ENCODE results near the gene C2CD3.
A peak's percentile ranks its signal among the peaks of the same experiment; 100 is the strongest.
"Not testable (repeated sequence)": the region's sequence is repeated elsewhere in the genome, so short reads cannot be mapped to it uniquely, and the experiment has no call there.

The C2CD3 gene

DNA sequence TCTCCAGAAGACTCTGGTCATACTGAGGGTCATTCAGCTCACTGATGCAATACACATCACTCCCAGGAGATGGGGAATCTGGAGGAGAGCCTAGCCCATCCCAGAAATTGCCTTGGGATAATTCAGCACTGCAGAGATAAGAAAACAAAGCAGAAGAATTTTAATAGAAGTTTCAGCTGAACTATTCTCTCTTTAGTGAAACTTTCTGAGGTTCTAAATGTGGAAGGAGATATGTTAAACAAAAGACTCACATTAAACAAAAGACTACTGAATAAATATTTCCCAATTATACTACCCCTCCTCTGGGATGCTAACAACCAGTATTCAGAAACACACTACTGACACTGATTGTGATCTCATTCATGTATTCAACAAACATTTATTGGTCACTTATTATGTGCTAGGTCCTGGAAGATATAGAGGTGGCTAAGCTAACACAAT lies 47.8 kb downstream of the C2CD3 start:
- Mint-ChIP-seq H3K4me3 (no peak overlapping the region), H3K27me3 (no peaks in the 10 kb centered on the region)

DNA sequence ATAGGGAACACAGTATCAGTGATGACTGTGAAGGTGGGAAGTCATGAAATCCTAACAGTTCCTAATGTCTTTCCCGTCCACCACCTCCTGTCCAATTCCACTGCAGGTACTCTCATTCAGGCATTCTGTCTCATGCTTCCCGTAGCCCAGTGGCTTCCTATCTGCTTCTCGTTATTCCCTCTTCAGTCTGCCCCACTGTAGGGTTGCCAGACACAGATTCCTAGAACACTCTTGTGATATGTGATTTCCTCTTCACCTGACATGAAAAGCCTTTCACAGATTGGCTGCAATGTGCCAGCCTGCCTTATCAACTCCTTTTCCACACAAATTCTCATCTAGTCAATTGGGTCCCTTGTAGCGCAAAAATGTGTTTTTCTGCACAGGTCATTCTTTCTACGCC lies 49.0 kb downstream of the C2CD3 start:
- H3K9me3 Mint-ChIP-seq = no peaks in the 10 kb centered on the region

More for the DNA sequence above, 47.8 kb downstream of the C2CD3 start:
- ATAC-seq (replicated peaks; ENCODE audit: extremely low read depth, poor library complexity, severe bottlenecking) (no peak), DNase-seq (ENCODE audit: low spot score in 2 of 2) (no peak)
- H3K36me3 Mint-ChIP-seq (ENCODE audit: insufficient read depth) = peaks cover 8% of the 10 kb centered on the region
- no peaks in the 10 kb centered on the region for H3K4me1 Mint-ChIP-seq
- no peak overlapping the region for H3K27ac Mint-ChIP-seq (ENCODE audit: low read depth)
- H3K9me3 Mint-ChIP-seq = no peaks in the 10 kb centered on the region

DNA sequence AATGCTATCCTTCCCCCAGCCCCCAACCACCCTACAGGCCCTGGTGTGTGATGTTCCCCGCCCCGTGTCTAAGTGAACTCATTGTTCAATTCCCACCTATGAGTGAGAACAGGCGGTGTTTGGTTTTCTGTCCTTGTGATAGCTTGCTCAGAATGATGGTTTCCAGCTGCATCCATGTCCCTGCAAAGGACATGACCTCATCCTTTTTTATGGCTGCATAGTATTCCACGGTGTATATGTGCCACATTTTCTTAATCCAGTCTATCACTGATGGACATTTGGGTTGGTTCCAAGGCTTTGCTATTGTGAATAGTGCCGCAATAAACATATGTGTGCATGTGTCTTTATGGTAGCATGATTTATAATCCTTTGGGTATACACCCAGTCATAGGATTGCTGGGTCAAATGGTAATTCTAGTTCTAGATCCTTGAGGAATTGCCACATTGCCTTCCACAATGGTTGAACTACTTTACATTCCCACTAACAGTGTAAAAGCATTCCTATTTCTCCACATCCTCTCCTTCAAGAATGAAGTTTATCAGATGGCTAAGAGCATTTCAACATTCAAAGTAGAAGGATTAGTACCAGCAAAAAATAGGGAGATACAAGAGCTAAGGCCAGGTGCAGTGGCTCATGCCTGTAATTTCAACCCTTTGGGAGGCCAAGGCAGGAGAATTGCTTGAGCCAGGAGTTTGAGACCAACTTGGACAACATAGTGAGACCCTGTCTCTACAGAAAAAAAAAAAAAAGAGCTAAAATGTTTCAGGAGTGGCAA lies 50.4 kb downstream of the C2CD3 start:
- not testable (repeated sequence) for ATAC-seq (replicated peaks; ENCODE audit: extremely low read depth, poor library complexity, severe bottlenecking); H3K4me3 Mint-ChIP-seq; H3K9me3 Mint-ChIP-seq; H3K4me1 Mint-ChIP-seq; H3K27ac Mint-ChIP-seq (ENCODE audit: low read depth); DNase-seq (ENCODE audit: low spot score in 2 of 2); H3K27me3 Mint-ChIP-seq
- H3K36me3 Mint-ChIP-seq (ENCODE audit: insufficient read depth) = peaks cover 23% of the 10 kb centered on the region

More for the DNA sequence above, 49.0 kb downstream of the C2CD3 start:
- H3K36me3 Mint-ChIP-seq (ENCODE audit: insufficient read depth) = peaks cover 17% of the 10 kb centered on the region
- H3K4me1 Mint-ChIP-seq = no peaks in the 10 kb centered on the region
- peak overlapping the region; percentile 1 for H3K27ac Mint-ChIP-seq (ENCODE audit: low read depth)
- no peak for ATAC-seq (replicated peaks; ENCODE audit: extremely low read depth, poor library complexity, severe bottlenecking)
- no peaks in the 10 kb centered on the region for H3K27me3 Mint-ChIP-seq
- DNase-seq (ENCODE audit: low spot score in 2 of 2) = no peak
- H3K4me3 Mint-ChIP-seq = no peak overlapping the region

DNA sequence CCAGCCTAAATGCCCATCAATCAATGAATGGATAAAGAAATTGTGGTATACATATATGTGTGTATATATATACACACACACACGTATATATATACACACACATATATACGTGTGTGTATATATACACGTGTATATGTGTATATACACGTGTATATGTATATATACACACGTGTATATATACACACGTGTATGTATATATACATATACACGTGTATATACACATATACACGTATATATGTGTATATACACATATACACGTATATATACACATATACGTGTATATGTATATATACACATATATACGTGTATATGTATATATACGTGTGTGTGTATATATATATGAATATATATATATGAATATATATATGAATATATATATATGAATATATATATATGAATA lies 54.1 kb downstream of the C2CD3 start:
- no peaks in the 10 kb centered on the region for H3K27me3 Mint-ChIP-seq
- H3K36me3 Mint-ChIP-seq (ENCODE audit: insufficient read depth) = peaks cover 44% of the 10 kb centered on the region
- DNase-seq (ENCODE audit: low spot score in 2 of 2) (no peak), ATAC-seq (replicated peaks; ENCODE audit: extremely low read depth, poor library complexity, severe bottlenecking) (no peak)
- no peak overlapping the region for H3K4me3 Mint-ChIP-seq
- no peaks in the 10 kb centered on the region for H3K4me1 Mint-ChIP-seq
- H3K9me3 Mint-ChIP-seq = no peaks in the 10 kb centered on the region
- no peak overlapping the region for H3K27ac Mint-ChIP-seq (ENCODE audit: low read depth)

DNA sequence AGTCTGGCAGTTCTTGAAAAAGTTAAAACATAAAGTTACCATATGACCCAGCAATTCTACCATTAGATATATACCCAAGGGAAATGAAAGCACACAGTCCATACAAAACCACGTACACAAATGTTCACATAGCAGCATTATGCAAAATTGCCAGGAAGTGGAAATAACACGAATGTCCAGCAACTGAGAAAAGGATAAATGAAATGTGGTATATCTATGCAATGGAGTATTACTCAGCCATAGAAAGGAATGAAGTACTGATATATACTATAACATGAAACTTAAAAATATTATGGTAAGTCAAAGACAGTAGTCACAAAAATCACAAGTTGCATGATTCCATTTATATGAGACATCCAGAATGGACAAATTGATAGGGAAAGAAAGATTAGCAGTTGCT lies 57.9 kb downstream of the C2CD3 start:
- Mint-ChIP-seq H3K36me3 (ENCODE audit: insufficient read depth) (peaks cover 45% of the 10 kb centered on the region), H3K27me3 (no peaks in the 10 kb centered on the region), H3K4me1 (no peaks in the 10 kb centered on the region), H3K4me3 (no peak overlapping the region), H3K27ac (ENCODE audit: low read depth) (no peak overlapping the region), H3K9me3 (no peaks in the 10 kb centered on the region)
- DNase-seq (ENCODE audit: low spot score in 2 of 2) (no peak), ATAC-seq (replicated peaks; ENCODE audit: extremely low read depth, poor library complexity, severe bottlenecking) (no peak)

DNA sequence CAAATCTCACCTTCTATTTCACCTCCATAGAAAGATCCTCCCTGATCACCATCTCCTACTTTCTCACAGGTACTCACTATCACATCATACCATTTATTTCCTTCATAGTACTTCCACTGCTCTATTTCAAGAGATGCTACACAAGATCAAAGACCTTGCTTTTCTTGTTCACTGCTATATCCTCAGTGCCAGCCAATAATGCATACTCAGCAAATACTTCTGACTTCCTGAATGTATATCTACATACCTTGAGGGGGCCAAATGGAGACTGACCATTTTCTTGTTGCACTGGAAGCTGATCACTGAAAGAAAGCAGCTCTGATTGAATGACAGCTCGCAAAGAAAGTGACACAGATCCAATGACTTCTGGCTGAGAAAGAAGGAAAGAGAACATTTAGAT lies 64.7 kb downstream of the C2CD3 start:
- no peak overlapping the region for H3K27ac Mint-ChIP-seq (ENCODE audit: low read depth)
- no peak for ATAC-seq (replicated peaks; ENCODE audit: extremely low read depth, poor library complexity, severe bottlenecking)
- peaks cover 37% of the 10 kb centered on the region for H3K36me3 Mint-ChIP-seq (ENCODE audit: insufficient read depth)
- no peaks in the 10 kb centered on the region for H3K27me3 Mint-ChIP-seq
- H3K4me1 Mint-ChIP-seq = peaks cover 5% of the 10 kb centered on the region
- DNase-seq (ENCODE audit: low spot score in 2 of 2) = no peak
- H3K4me3 Mint-ChIP-seq = no peak overlapping the region
- H3K9me3 Mint-ChIP-seq = no peaks in the 10 kb centered on the region

DNA sequence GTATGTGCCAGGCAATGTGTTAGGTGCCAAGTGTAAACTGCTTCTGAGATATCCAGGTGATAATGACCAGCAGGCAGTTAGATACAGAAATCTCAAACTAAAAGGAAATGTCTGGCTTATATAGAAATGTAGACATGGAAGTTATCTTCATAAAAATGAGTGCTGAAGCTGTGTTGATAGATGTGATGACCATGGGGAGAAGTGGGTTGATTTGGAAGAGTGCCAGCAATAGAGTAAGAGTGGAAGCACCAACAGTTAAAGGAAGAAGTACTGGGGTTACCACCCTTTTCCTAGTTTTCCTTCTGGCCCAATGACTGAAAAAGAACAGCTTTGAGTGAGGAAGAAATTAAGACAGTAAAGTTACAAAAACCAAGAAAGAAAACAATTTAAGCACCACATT lies 68.5 kb downstream of the C2CD3 start:
- no peak for DNase-seq (ENCODE audit: low spot score in 2 of 2)
- H3K27ac Mint-ChIP-seq (ENCODE audit: low read depth) = no peak overlapping the region
- no peak for ATAC-seq (replicated peaks; ENCODE audit: extremely low read depth, poor library complexity, severe bottlenecking)
- H3K36me3 Mint-ChIP-seq (ENCODE audit: insufficient read depth) = peaks cover 50% of the 10 kb centered on the region
- no peaks in the 10 kb centered on the region for H3K9me3 Mint-ChIP-seq
- peaks cover 9% of the 10 kb centered on the region for H3K4me1 Mint-ChIP-seq
- H3K4me3 Mint-ChIP-seq = no peak overlapping the region
- H3K27me3 Mint-ChIP-seq = no peaks in the 10 kb centered on the region

DNA sequence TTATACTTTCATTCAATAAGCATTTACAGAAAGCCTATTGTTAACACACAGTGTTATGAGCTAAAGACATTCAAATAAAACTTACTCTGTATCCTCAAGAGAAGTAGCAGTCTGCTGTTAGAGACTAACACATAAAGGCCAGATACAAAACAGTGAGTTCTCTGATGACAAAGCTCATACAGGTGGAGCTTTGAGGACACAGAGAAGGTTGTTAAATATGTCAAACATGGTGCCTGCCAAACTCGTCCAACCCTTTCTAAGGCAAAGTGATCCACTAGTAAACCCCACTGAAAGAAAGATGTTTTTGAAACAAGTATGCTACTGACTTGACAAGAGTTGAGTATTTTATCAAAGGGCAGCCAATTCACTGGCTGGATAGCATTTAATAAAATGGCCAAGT lies 70.1 kb downstream of the C2CD3 start:
- no peaks in the 10 kb centered on the region for H3K9me3 Mint-ChIP-seq
- no peaks in the 10 kb centered on the region for H3K27me3 Mint-ChIP-seq
- no peak overlapping the region for H3K27ac Mint-ChIP-seq (ENCODE audit: low read depth)
- no peak for ATAC-seq (replicated peaks; ENCODE audit: extremely low read depth, poor library complexity, severe bottlenecking)
- no peak overlapping the region for H3K4me3 Mint-ChIP-seq
- no peak for DNase-seq (ENCODE audit: low spot score in 2 of 2)
- H3K36me3 Mint-ChIP-seq (ENCODE audit: insufficient read depth) = peaks cover 54% of the 10 kb centered on the region
- H3K4me1 Mint-ChIP-seq = peaks cover 9% of the 10 kb centered on the region

DNA sequence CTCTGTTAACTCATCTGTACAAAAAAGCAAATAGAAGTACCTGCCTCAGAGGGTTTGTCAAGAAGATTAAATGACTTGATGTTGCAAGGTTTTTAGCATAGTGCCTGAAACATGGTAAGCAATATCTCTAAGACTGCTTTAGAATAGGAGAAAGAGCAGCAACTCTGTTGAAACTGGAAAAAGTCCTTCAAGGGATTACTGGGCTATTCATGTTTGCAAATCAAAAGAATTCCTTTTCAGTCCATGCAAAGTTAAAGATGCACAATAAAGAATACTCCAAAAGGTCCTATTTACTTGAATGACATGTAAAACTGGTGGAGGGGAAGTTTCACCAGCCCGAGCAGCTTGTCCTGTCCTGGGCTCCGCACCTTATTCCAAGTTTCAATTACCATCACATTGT lies 70.6 kb downstream of the C2CD3 start:
- ATAC-seq (replicated peaks; ENCODE audit: extremely low read depth, poor library complexity, severe bottlenecking) (no peak), DNase-seq (ENCODE audit: low spot score in 2 of 2) (no peak)
- peaks cover 49% of the 10 kb centered on the region for H3K36me3 Mint-ChIP-seq (ENCODE audit: insufficient read depth)
- no peak overlapping the region for H3K4me3 Mint-ChIP-seq
- no peak overlapping the region for H3K27ac Mint-ChIP-seq (ENCODE audit: low read depth)
- peaks cover 9% of the 10 kb centered on the region for H3K4me1 Mint-ChIP-seq
- H3K27me3 Mint-ChIP-seq = no peaks in the 10 kb centered on the region
- no peaks in the 10 kb centered on the region for H3K9me3 Mint-ChIP-seq

DNA sequence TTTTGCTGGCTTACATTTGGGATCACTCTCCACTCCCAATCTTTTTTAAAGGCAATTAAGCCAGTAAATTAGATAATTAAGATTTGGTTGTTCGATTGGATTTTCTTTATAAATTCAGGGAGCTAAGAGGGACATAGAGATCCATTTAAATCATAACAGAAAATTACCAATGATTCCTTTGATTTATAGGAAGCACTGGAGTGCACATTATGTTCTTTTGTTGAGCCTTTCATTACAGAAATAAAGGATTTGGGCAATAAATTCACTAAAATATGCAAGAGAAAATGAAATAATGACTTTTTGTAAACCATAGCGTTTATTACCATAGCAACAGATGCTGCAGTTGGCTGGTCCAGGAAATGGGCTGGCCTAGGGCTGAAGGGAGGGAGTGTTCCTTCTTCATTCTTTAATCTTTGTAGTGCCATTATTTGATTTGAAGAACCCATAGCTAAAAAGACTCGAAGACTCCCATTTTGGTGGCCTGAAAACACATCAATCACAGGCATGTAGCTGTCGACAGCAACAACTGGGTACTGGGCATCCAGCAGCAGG lies 73.0 kb downstream of the C2CD3 start:
- DNase-seq (ENCODE audit: low spot score in 2 of 2) = no peak
- no peaks in the 10 kb centered on the region for H3K27me3 Mint-ChIP-seq
- no peak overlapping the region for H3K27ac Mint-ChIP-seq (ENCODE audit: low read depth)
- H3K9me3 Mint-ChIP-seq = no peaks in the 10 kb centered on the region
- peaks cover 9% of the 10 kb centered on the region for H3K4me1 Mint-ChIP-seq
- no peak overlapping the region for H3K4me3 Mint-ChIP-seq
- no peak for ATAC-seq (replicated peaks; ENCODE audit: extremely low read depth, poor library complexity, severe bottlenecking)
- peaks cover 46% of the 10 kb centered on the region for H3K36me3 Mint-ChIP-seq (ENCODE audit: insufficient read depth)

DNA sequence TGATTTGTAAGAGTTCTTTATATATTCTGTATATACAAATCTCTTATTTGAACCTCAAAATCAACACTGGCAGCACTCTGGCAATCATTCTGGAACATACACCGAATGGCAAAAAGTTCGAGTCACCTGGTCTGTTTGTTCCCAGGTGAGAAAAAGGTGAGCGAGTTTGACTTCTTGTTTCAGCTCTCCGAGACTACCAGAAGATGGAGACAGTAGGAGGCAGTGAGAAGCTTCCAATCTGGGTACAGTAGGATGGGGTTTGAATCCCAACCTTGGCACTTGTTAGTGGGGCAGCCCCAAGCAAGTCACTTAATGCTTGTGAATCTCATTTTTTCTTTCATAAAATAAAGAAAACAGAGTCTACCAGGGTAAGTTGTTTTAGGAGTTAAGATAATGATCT lies 76.4 kb downstream of the C2CD3 start:
- no peak for ATAC-seq (replicated peaks; ENCODE audit: extremely low read depth, poor library complexity, severe bottlenecking)
- no peak overlapping the region for H3K4me3 Mint-ChIP-seq
- DNase-seq (ENCODE audit: low spot score in 2 of 2) = no peak
- H3K9me3 Mint-ChIP-seq = no peaks in the 10 kb centered on the region
- no peaks in the 10 kb centered on the region for H3K27me3 Mint-ChIP-seq
- no peak overlapping the region for H3K27ac Mint-ChIP-seq (ENCODE audit: low read depth)
- peaks cover 4% of the 10 kb centered on the region for H3K4me1 Mint-ChIP-seq
- peaks cover 37% of the 10 kb centered on the region for H3K36me3 Mint-ChIP-seq (ENCODE audit: insufficient read depth)

DNA sequence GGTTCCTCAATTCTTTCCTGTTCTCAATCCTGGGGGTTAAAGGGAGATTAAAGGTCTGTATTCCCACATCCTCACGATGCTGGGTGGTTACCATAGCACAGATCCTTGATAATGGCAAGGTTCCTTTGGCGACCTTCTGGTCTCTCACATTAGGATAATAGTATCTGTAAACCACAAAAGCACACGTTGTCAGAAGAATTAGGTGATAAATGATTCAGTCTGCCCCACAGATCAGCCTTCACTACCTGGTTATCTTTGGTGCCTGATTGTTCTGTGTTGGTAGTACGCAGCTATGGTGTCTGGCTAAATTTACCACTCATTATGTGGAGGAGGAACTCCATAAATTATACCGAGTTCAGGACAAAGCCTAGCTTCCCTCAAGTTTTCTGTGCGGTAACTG lies 78.4 kb downstream of the C2CD3 start:
- H3K27ac Mint-ChIP-seq (ENCODE audit: low read depth) = no peak overlapping the region
- no peaks in the 10 kb centered on the region for H3K9me3 Mint-ChIP-seq
- H3K27me3 Mint-ChIP-seq = no peaks in the 10 kb centered on the region
- peaks cover 25% of the 10 kb centered on the region for H3K36me3 Mint-ChIP-seq (ENCODE audit: insufficient read depth)
- ATAC-seq (replicated peaks; ENCODE audit: extremely low read depth, poor library complexity, severe bottlenecking) = no peak
- no peak overlapping the region for H3K4me3 Mint-ChIP-seq
- no peaks in the 10 kb centered on the region for H3K4me1 Mint-ChIP-seq
- no peak for DNase-seq (ENCODE audit: low spot score in 2 of 2)

DNA sequence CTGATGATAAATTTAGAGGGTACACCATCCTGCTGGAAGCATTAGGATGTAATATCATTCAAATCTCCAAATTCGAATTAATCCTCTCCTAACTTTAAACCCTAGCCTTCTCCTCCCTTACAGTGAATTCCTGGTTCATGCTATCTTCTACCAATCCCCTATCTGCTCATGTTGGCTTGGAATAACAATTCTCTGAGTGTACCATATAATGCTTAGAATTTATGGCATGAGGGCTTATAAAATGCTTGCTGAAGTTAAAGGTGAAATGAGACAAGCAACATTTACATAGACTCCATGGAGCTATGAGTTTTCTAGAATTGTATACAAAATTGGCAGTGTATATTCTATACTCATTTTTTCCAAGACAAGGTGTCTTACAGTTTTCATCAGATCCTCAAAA lies 79.3 kb downstream of the C2CD3 start:
- ATAC-seq (replicated peaks; ENCODE audit: extremely low read depth, poor library complexity, severe bottlenecking) (no peak), DNase-seq (ENCODE audit: low spot score in 2 of 2) (no peak)
- Mint-ChIP-seq H3K27me3 (no peaks in the 10 kb centered on the region), H3K9me3 (no peaks in the 10 kb centered on the region), H3K4me3 (no peak overlapping the region), H3K36me3 (ENCODE audit: insufficient read depth) (peaks cover 21% of the 10 kb centered on the region), H3K4me1 (no peaks in the 10 kb centered on the region), H3K27ac (ENCODE audit: low read depth) (no peak overlapping the region)
